Amniotic epithelial cell (primary cell): Measurements from ENCODE around the gene PRMT2.
"Not testable (repeated sequence)": the region's sequence is repeated elsewhere in the genome, so short reads cannot be mapped to it uniquely, and the experiment has no call there.

Source experiments
- DNase-seq: peaks from one replicate; pipeline ENCODE4 v3.0.0-alpha.2; 2010; ENCODE audit warnings: low read depth

Gene PRMT2

GRCh38 chr21:46668381-46668780 lies 32.9 kb downstream of the PRMT2 start:
- DNase-seq, result no peak

GRCh38 chr21:46668904-46669303 lies 33.4 kb downstream of the PRMT2 start:
- not testable (repeated sequence) for DNase-seq

- DNase-seq, result no peak
Observed at GRCh38 chr21:46674430-46675007, 39.0 kb downstream of the PRMT2 start.

- DNase-seq, result peak; percentile 9
Observed at GRCh38 chr21:46675595-46676280, 40.3 kb downstream of the PRMT2 start.

- DNase-seq, result not testable (repeated sequence)
Observed at GRCh38 chr21:46676542-46676941, 41.1 kb downstream of the PRMT2 start.

GRCh38 chr21:46681593-46681992 lies 46.1 kb downstream of the PRMT2 start:
- DNase-seq, result peak; percentile 90

GRCh38 chr21:46698652-46699051 lies 63.2 kb downstream of the PRMT2 start:
- DNase-seq, result not testable (repeated sequence)

- not testable (repeated sequence) for DNase-seq
Observed at GRCh38 chr21:46699104-46699503, 63.6 kb downstream of the PRMT2 start.
